ENCODE results near the gene BMP6.

BMP6 gene

GRCh38 chr6:7902221-7902620 lies 176.3 kb downstream of the BMP6 start:
- H3K27ac ChIP-seq (ENCODE audit: low read length) = no peak overlapping the region
- peaks cover 60 to 70% of the 10 kb centered on the region in 2 donors for H3K36me3 ChIP-seq (ENCODE audit: control insufficient read depth in 1 of 2, insufficient read depth in 2 of 2, low read length in 2 of 2)
- no peak overlapping the region for H3K4me3 ChIP-seq (ENCODE audit: low read depth in 1 of 2, low read length in 2 of 2)
- no peaks in the 10 kb centered on the region for H3K27me3 ChIP-seq (ENCODE audit: low read depth, low read length)
- no peaks in the 10 kb centered on the region for H3K4me1 ChIP-seq (ENCODE audit: control insufficient read depth in 1 of 2, insufficient read depth in 2 of 2, low read length in 2 of 2)
- no peaks in the 10 kb centered on the region for H3K9me3 ChIP-seq (ENCODE audit: control insufficient read depth in 1 of 2, low read length in 2 of 2)

GRCh38 chr6:7902867-7903266 lies 177.0 kb downstream of the BMP6 start:
- Histone ChIP-seq H3K4me1 (ENCODE audit: control insufficient read depth in 1 of 2, insufficient read depth in 2 of 2, low read length in 2 of 2) (no peaks in the 10 kb centered on the region), H3K27ac (ENCODE audit: low read length) (no peak overlapping the region), H3K36me3 (ENCODE audit: control insufficient read depth in 1 of 2, insufficient read depth in 2 of 2, low read length in 2 of 2) (peaks cover 53 to 64% of the 10 kb centered on the region in 2 donors), H3K4me3 (ENCODE audit: low read depth in 1 of 2, low read length in 2 of 2) (no peak overlapping the region), H3K9me3 (ENCODE audit: control insufficient read depth in 1 of 2, low read length in 2 of 2) (no peaks in the 10 kb centered on the region), H3K27me3 (ENCODE audit: low read depth, low read length) (no peaks in the 10 kb centered on the region)

GRCh38 chr6:7903673-7904072 lies 177.8 kb downstream of the BMP6 start:
- peaks cover 0 to 4% of the 10 kb centered on the region in 2 donors for H3K4me1 ChIP-seq (ENCODE audit: control insufficient read depth in 1 of 2, insufficient read depth in 2 of 2, low read length in 2 of 2)
- no peaks in the 10 kb centered on the region for H3K27me3 ChIP-seq (ENCODE audit: low read depth, low read length)
- no peaks in the 10 kb centered on the region for H3K9me3 ChIP-seq (ENCODE audit: control insufficient read depth in 1 of 2, low read length in 2 of 2)
- H3K36me3 ChIP-seq (ENCODE audit: control insufficient read depth in 1 of 2, insufficient read depth in 2 of 2, low read length in 2 of 2) = peaks cover 47 to 56% of the 10 kb centered on the region in 2 donors
- H3K27ac ChIP-seq (ENCODE audit: low read length) = no peak overlapping the region
- no peak overlapping the region for H3K4me3 ChIP-seq (ENCODE audit: low read depth in 1 of 2, low read length in 2 of 2)

- Histone ChIP-seq H3K27ac (ENCODE audit: low read length) (no peak overlapping the region), H3K4me1 (ENCODE audit: control insufficient read depth in 1 of 2, insufficient read depth in 2 of 2, low read length in 2 of 2) (peaks cover 6 to 12% of the 10 kb centered on the region in 2 donors), H3K4me3 (ENCODE audit: low read depth in 1 of 2, low read length in 2 of 2) (no peak overlapping the region), H3K9me3 (ENCODE audit: control insufficient read depth in 1 of 2, low read length in 2 of 2) (no peaks in the 10 kb centered on the region), H3K27me3 (ENCODE audit: low read depth, low read length) (no peaks in the 10 kb centered on the region), H3K36me3 (ENCODE audit: control insufficient read depth in 1 of 2, insufficient read depth in 2 of 2, low read length in 2 of 2) (peaks cover 39 to 48% of the 10 kb centered on the region in 2 donors)
These were observed 178.9 kb downstream of the BMP6 start for GRCh38 chr6:7904654-7905319.

GRCh38 chr6:7905416-7905815 lies 179.5 kb downstream of the BMP6 start:
- peaks cover 32 to 42% of the 10 kb centered on the region in 2 donors for H3K36me3 ChIP-seq (ENCODE audit: control insufficient read depth in 1 of 2, insufficient read depth in 2 of 2, low read length in 2 of 2)
- peaks cover 6 to 12% of the 10 kb centered on the region in 2 donors for H3K4me1 ChIP-seq (ENCODE audit: control insufficient read depth in 1 of 2, insufficient read depth in 2 of 2, low read length in 2 of 2)
- no peak overlapping the region for H3K4me3 ChIP-seq (ENCODE audit: low read depth in 1 of 2, low read length in 2 of 2)
- H3K27me3 ChIP-seq (ENCODE audit: low read depth, low read length) = no peaks in the 10 kb centered on the region
- no peak overlapping the region for H3K27ac ChIP-seq (ENCODE audit: low read length)
- H3K9me3 ChIP-seq (ENCODE audit: control insufficient read depth in 1 of 2, low read length in 2 of 2) = no peaks in the 10 kb centered on the region

- peaks cover 6 to 12% of the 10 kb centered on the region in 2 donors for H3K4me1 ChIP-seq (ENCODE audit: control insufficient read depth in 1 of 2, insufficient read depth in 2 of 2, low read length in 2 of 2)
- H3K27ac ChIP-seq (ENCODE audit: low read length) = no peak overlapping the region
- H3K36me3 ChIP-seq (ENCODE audit: control insufficient read depth in 1 of 2, insufficient read depth in 2 of 2, low read length in 2 of 2) = peaks cover 24 to 28% of the 10 kb centered on the region in 2 donors
- H3K27me3 ChIP-seq (ENCODE audit: low read depth, low read length) = no peaks in the 10 kb centered on the region
- H3K4me3 ChIP-seq (ENCODE audit: low read depth in 1 of 2, low read length in 2 of 2) = no peak overlapping the region
- H3K9me3 ChIP-seq (ENCODE audit: control insufficient read depth in 1 of 2, low read length in 2 of 2) = no peaks in the 10 kb centered on the region
These were observed 180.8 kb downstream of the BMP6 start for GRCh38 chr6:7906741-7907140.

- Histone ChIP-seq H3K27ac (ENCODE audit: low read length) (peak overlapping the region; percentile 0), H3K4me3 (ENCODE audit: low read depth in 1 of 2, low read length in 2 of 2) (no peak overlapping the region), H3K4me1 (ENCODE audit: control insufficient read depth in 1 of 2, insufficient read depth in 2 of 2, low read length in 2 of 2) (peaks cover 6 to 12% of the 10 kb centered on the region in 2 donors)
These were observed 181.3 kb downstream of the BMP6 start for GRCh38 chr6:7907159-7907558.

GRCh38 chr6:7909323-7910276 lies 183.7 kb downstream of the BMP6 start:
- peak overlapping the region; percentile 81 for H3K27ac ChIP-seq (ENCODE audit: low read length)
- peak overlapping the region; percentile 57 to 76 for H3K4me3 ChIP-seq (ENCODE audit: low read depth in 1 of 2, low read length in 2 of 2)
- H3K9me3 ChIP-seq (ENCODE audit: control insufficient read depth in 1 of 2, low read length in 2 of 2) = no peaks in the 10 kb centered on the region
- peaks cover 6 to 12% of the 10 kb centered on the region in 2 donors for H3K4me1 ChIP-seq (ENCODE audit: control insufficient read depth in 1 of 2, insufficient read depth in 2 of 2, low read length in 2 of 2)
- peaks cover under 1% of the 10 kb centered on the region in 2 donors for H3K36me3 ChIP-seq (ENCODE audit: control insufficient read depth in 1 of 2, insufficient read depth in 2 of 2, low read length in 2 of 2)
- H3K27me3 ChIP-seq (ENCODE audit: low read depth, low read length) = no peaks in the 10 kb centered on the region

More at GRCh38 chr6:7907159-7907558, 181.3 kb downstream of the BMP6 start:
- peaks cover 20 to 24% of the 10 kb centered on the region in 2 donors for H3K36me3 ChIP-seq (ENCODE audit: control insufficient read depth in 1 of 2, insufficient read depth in 2 of 2, low read length in 2 of 2)
- H3K9me3 ChIP-seq (ENCODE audit: control insufficient read depth in 1 of 2, low read length in 2 of 2) = no peaks in the 10 kb centered on the region
- no peaks in the 10 kb centered on the region for H3K27me3 ChIP-seq (ENCODE audit: low read depth, low read length)

- no peak overlapping the region for H3K27ac ChIP-seq (ENCODE audit: low read length)
These were observed 184.4 kb downstream of the BMP6 start for GRCh38 chr6:7910298-7910653.

GRCh38 chr6:7910654-7911344 lies 184.9 kb downstream of the BMP6 start, which contains the start of gene TXNDC5:
TXNDC5 (minus strand) TSS chr6:7910788; CDS start chr6:7910776, 12 bp downstream.
- H3K27ac ChIP-seq (ENCODE audit: low read length) = peak within 1 kb of the TSS; percentile 81
- H3K4me3 ChIP-seq (ENCODE audit: low read depth in 1 of 2, low read length in 2 of 2) = peak within 1 kb of the TSS; percentile 70 to 76
- H3K27me3 ChIP-seq (ENCODE audit: low read depth, low read length) = no peaks in the 10 kb centered on the region
- no peaks in the 10 kb centered on the region for H3K36me3 ChIP-seq (ENCODE audit: control insufficient read depth in 1 of 2, insufficient read depth in 2 of 2, low read length in 2 of 2)
- H3K4me1 ChIP-seq (ENCODE audit: control insufficient read depth in 1 of 2, insufficient read depth in 2 of 2, low read length in 2 of 2) = peaks cover 6 to 12% of the 10 kb centered on the region in 2 donors
- H3K9me3 ChIP-seq (ENCODE audit: control insufficient read depth in 1 of 2, low read length in 2 of 2) = no peaks in the 10 kb centered on the region

More at GRCh38 chr6:7910298-7910653, 184.4 kb downstream of the BMP6 start:
- no peaks in the 10 kb centered on the region for H3K36me3 ChIP-seq (ENCODE audit: control insufficient read depth in 1 of 2, insufficient read depth in 2 of 2, low read length in 2 of 2)
- H3K4me3 ChIP-seq (ENCODE audit: low read depth in 1 of 2, low read length in 2 of 2) = peak overlapping the region in 1 of 2 donors; percentile 76
- H3K4me1 ChIP-seq (ENCODE audit: control insufficient read depth in 1 of 2, insufficient read depth in 2 of 2, low read length in 2 of 2) = peaks cover 6 to 12% of the 10 kb centered on the region in 2 donors
- no peaks in the 10 kb centered on the region for H3K27me3 ChIP-seq (ENCODE audit: low read depth, low read length)
- H3K9me3 ChIP-seq (ENCODE audit: control insufficient read depth in 1 of 2, low read length in 2 of 2) = no peaks in the 10 kb centered on the region

- Histone ChIP-seq H3K36me3 (ENCODE audit: control insufficient read depth in 1 of 2, insufficient read depth in 2 of 2, low read length in 2 of 2) (no peaks in the 10 kb centered on the region), H3K4me3 (ENCODE audit: low read depth in 1 of 2, low read length in 2 of 2) (peak overlapping the region; percentile 65 to 70), H3K27ac (ENCODE audit: low read length) (peak overlapping the region; percentile 35), H3K4me1 (ENCODE audit: control insufficient read depth in 1 of 2, insufficient read depth in 2 of 2, low read length in 2 of 2) (peaks cover 6 to 12% of the 10 kb centered on the region in 2 donors), H3K9me3 (ENCODE audit: control insufficient read depth in 1 of 2, low read length in 2 of 2) (no peaks in the 10 kb centered on the region), H3K27me3 (ENCODE audit: low read depth, low read length) (no peaks in the 10 kb centered on the region)
These were observed 185.4 kb downstream of the BMP6 start for GRCh38 chr6:7911345-7911725.

Data from muscle layer of duodenum (tissue), 2 donors.